GM12878 (cell line): ENCODE results near the gene PYM1. TPM values are rescaled to one million over a fixed set of nuclear protein-coding genes. Genes with fewer than 3 reads are reported as not detected.
A peak's percentile ranks its signal among the peaks of the same experiment; 100 is the strongest.

ENCODE experiments used
- ATF3 ChIP-seq: IDR thresholded peaks from 2 replicates; pipeline ENCODE4 v1.6.1; 2011; ENCODE audit warnings: low read depth, mild to moderate bottlenecking, low read length, moderate library complexity, borderline replicate concordance; ENCODE audit errors: extremely low read depth
- ATF7 ChIP-seq: fragments of 450-650 bp; IDR thresholded peaks from 2 replicates; pipeline ENCODE4 v1.6.1; 2016; ENCODE audit warnings: low read depth, mild to moderate bottlenecking
- BHLHE40 ChIP-seq, 2 experiments: fragments of 450-650 bp in 1 of 2; IDR thresholded peaks; 2 replicates each; pipeline ENCODE4 v1.6.1; 2011 to 2017; ENCODE audit warnings: low read depth in 2 of 2, borderline replicate concordance in 1 of 2, improper control_type of control experiment in 1 of 2, low read length in 1 of 2, mild to moderate bottlenecking in 1 of 2
- CBX3 ChIP-seq: fragments of 200-600 bp; sonication (generic); IDR thresholded peaks from 2 replicates; pipeline ENCODE4 v1.6.1; 2016; ENCODE audit warnings: low read depth, borderline replicate concordance
- CEBPB ChIP-seq, 2 experiments: fragments of 150-350 bp in 1 of 2; IDR thresholded peaks; 2 replicates each; pipeline ENCODE4 v1.6.1; 2012 to 2014; ENCODE audit warnings: low read depth in 2 of 2, low read length in 2 of 2, borderline replicate concordance in 1 of 2, inconsistent platforms in 1 of 2
- EGR1 ChIP-seq, 2 experiments: IDR thresholded peaks; 1 replicate in 1 of 2; 2 replicates in 1 of 2; pipeline ENCODE4 v1.6.1; 2011 to 2012; ENCODE audit warnings: low read depth in 2 of 2, low read length in 2 of 2, borderline replicate concordance in 1 of 2, mild to moderate bottlenecking in 1 of 2, moderate library complexity in 1 of 2
- FOXK2 ChIP-seq: fragments of 450-650 bp; IDR thresholded peaks from 2 replicates; pipeline ENCODE4 v1.6.1; 2017; ENCODE audit warnings: mild to moderate bottlenecking, moderate library complexity
- GATAD2B ChIP-seq: fragments of 450-650 bp; conservative IDR thresholded peaks from 2 replicates; pipeline ENCODE4 v1.6.1; 2017; ENCODE audit warnings: low read depth, mild to moderate bottlenecking, moderate library complexity
- IKZF1 ChIP-seq: fragments of 450-650 bp; conservative IDR thresholded peaks from 2 replicates; pipeline ENCODE4 v1.6.1; 2017; ENCODE audit warnings: antibody characterized with exemption, mild to moderate bottlenecking
- IKZF2 ChIP-seq, 2 experiments: fragments of 450-650 bp; IDR thresholded peaks; 2 replicates each; pipeline ENCODE4 v1.6.1; 2017; ENCODE audit warnings: mild to moderate bottlenecking in 2 of 2, moderate library complexity in 2 of 2
- MEF2B ChIP-seq: fragments of 450-650 bp; IDR thresholded peaks from 2 replicates; pipeline ENCODE4 v1.6.1; 2018; ENCODE audit warnings: mild to moderate bottlenecking, moderate library complexity; ENCODE audit not compliant: partially characterized antibody, poor library complexity, severe bottlenecking
- MLLT1 ChIP-seq: fragments of 450-650 bp; IDR thresholded peaks from 2 replicates; pipeline ENCODE4 v1.6.1; 2016; ENCODE audit warnings: mild to moderate bottlenecking
- MXI1 ChIP-seq: fragments of 150-350 bp; IDR thresholded peaks from 2 replicates; pipeline ENCODE4 v1.6.1; 2011; ENCODE audit warnings: low read depth, mild to moderate bottlenecking, inconsistent platforms, low read length, improper control_type of control experiment
- NFYA ChIP-seq: IDR thresholded peaks from 2 replicates; pipeline ENCODE4 v1.6.1; 2011; ENCODE audit warnings: low read depth, mild to moderate bottlenecking, low read length, improper control_type of control experiment, borderline replicate concordance
- RCOR1 ChIP-seq: conservative IDR thresholded peaks from 2 replicates; pipeline ENCODE4 v1.6.1; 2012; ENCODE audit warnings: low read depth, low read length, improper control_type of control experiment
- RFX5 ChIP-seq: IDR thresholded peaks from 2 replicates; pipeline ENCODE4 v1.6.1; 2011; ENCODE audit warnings: low read depth, low read length, improper control_type of control experiment
- SIN3A ChIP-seq: IDR thresholded peaks from 2 replicates; pipeline ENCODE4 v1.6.1; 2012; ENCODE audit warnings: low read depth, low read length, improper control_type of control experiment
- SMAD5 ChIP-seq: IDR thresholded peaks from 2 replicates; pipeline ENCODE4 v1.6.1; 2016; ENCODE audit warnings: antibody characterized with exemption, low read depth
- SMC3 ChIP-seq: IDR thresholded peaks from 2 replicates; pipeline ENCODE4 v1.6.1; 2011; ENCODE audit warnings: low read length, improper control_type of control experiment, borderline replicate concordance
- SPI1 ChIP-seq: IDR thresholded peaks from 2 replicates; pipeline ENCODE4 v1.6.1; 2011; ENCODE audit warnings: low read depth, mild to moderate bottlenecking, low read length, moderate library complexity, borderline replicate concordance; ENCODE audit not compliant: insufficient read depth
- SREBF2 ChIP-seq: IDR thresholded peaks from 2 replicates; pipeline ENCODE4 v1.6.1; 2012; ENCODE audit warnings: mild to moderate bottlenecking, low read length
- TCF3 ChIP-seq: IDR thresholded peaks from 2 replicates; pipeline ENCODE4 v1.6.1; 2012; ENCODE audit warnings: low read depth, mild to moderate bottlenecking, low read length, borderline replicate concordance; ENCODE audit not compliant: insufficient read depth
- YY1 ChIP-seq: IDR thresholded peaks from 2 replicates; pipeline ENCODE4 v1.6.1; 2011; ENCODE audit warnings: low read depth, mild to moderate bottlenecking, low read length
- ZNF207 ChIP-seq: fragments of 450-650 bp; IDR thresholded peaks from 2 replicates; pipeline ENCODE4 v1.6.1; 2014; ENCODE audit warnings: antibody characterized with exemption, mild to moderate bottlenecking, borderline replicate concordance
- polyA plus RNA-seq, 11 experiments: library from polyadenylated mRNA; depleted of rRNA in 4 of 11; unstranded in 6 of 11; stranded (reverse) in 5 of 11; fragments of >200 nt; fragmentation: Nextera tagmentation in 4 of 11; fragmentation: Illumina TruSeq in 1 of 11; extraction: Ambion mirVana in 4 of 11; extraction: Trizol in 1 of 11; gene quantifications; 1 replicate in 1 of 11; 2 replicates in 10 of 11; pipeline versions ENCODE4 v1.2.1 to v1.2.3, GENCODE V29; 2011 to 2016; ENCODE audit warnings: inconsistent platforms in 2 of 11, missing spikeins in 2 of 11, low read depth in 1 of 11
- total RNA-seq, 4 experiments: library from RNA; depleted of rRNA in 3 of 4; stranded (reverse); fragments of >200 nt in 3 of 4; fragmentation: Illumina TruSeq in 1 of 4; extraction: Trizol in 1 of 4; gene quantifications; 2 replicates each; pipeline versions ENCODE4 v1.2.1 to v1.2.3, GENCODE V29; 2013 to 2021
- TF ChIP-seq, protein P1 (sequence below): fragments of 450-650 bp; IDR thresholded peaks from 2 replicates; pipeline ENCODE4 v1.6.1; 2017; ENCODE audit warnings: mild to moderate bottlenecking
- TF ChIP-seq, protein P2 (sequence below): fragments of 450-650 bp; IDR thresholded peaks from 2 replicates; pipeline ENCODE4 v1.6.1; 2016; ENCODE audit warnings: mild to moderate bottlenecking

PYM1 gene
- total and polyA plus RNA-seq, 10 of the 15 experiments (the other 5 are each of a cell fraction or from before 2014, with no cell fraction given): 33.9 to 93.4 (median 55.8) TPM

- TF ChIP-seq, protein P1, sequence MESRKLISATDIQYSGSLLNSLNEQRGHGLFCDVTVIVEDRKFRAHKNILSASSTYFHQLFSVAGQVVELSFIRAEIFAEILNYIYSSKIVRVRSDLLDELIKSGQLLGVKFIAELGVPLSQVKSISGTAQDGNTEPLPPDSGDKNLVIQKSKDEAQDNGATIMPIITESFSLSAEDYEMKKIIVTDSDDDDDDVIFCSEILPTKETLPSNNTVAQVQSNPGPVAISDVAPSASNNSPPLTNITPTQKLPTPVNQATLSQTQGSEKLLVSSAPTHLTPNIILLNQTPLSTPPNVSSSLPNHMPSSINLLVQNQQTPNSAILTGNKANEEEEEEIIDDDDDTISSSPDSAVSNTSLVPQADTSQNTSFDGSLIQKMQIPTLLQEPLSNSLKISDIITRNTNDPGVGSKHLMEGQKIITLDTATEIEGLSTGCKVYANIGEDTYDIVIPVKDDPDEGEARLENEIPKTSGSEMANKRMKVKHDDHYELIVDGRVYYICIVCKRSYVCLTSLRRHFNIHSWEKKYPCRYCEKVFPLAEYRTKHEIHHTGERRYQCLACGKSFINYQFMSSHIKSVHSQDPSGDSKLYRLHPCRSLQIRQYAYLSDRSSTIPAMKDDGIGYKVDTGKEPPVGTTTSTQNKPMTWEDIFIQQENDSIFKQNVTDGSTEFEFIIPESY: no peak
- TF ChIP-seq MXI1 (no peak), IKZF2 (IDR thresholded peaks at IDR 0.05) (peak; percentile 29 to 70; a peak in 2 of 4 replicates), SMAD5 (no peak), CBX3 (no peak), MLLT1 (no peak), YY1 (no peak), SIN3A (no peak), CEBPB (IDR thresholded peaks at IDR 0.05; ENCODE audit: borderline replicate concordance in 1 of 2, low read depth in 2 of 2, low read length in 2 of 2) (no peak), EGR1 (IDR thresholded peaks at IDR 0.05; ENCODE audit: borderline replicate concordance in 1 of 2, low read depth in 2 of 2, low read length in 2 of 2) (no peak), GATAD2B (no peak), TCF3 (no peak), IKZF1 (peak; percentile 60), RFX5 (no peak), BHLHE40 (IDR thresholded peaks at IDR 0.05; ENCODE audit: borderline replicate concordance in 1 of 2, low read depth in 2 of 2, low read length in 1 of 2) (peak in 1 of 2 experiments; percentile 21; a peak in 1 of 4 replicates), FOXK2 (no peak), ZNF207 (no peak), SMC3 (no peak), MEF2B (peak; percentile 85), SPI1 (no peak), NFYA (no peak), SREBF2 (no peak), ATF3 (no peak), ATF7 (peak; percentile 61), RCOR1 (no peak)
- TF ChIP-seq, protein P2, sequence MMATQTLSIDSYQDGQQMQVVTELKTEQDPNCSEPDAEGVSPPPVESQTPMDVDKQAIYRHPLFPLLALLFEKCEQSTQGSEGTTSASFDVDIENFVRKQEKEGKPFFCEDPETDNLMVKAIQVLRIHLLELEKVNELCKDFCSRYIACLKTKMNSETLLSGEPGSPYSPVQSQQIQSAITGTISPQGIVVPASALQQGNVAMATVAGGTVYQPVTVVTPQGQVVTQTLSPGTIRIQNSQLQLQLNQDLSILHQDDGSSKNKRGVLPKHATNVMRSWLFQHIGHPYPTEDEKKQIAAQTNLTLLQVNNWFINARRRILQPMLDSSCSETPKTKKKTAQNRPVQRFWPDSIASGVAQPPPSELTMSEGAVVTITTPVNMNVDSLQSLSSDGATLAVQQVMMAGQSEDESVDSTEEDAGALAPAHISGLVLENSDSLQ: peak; percentile 20; the same call in 1 of the 2 replicates
- TF ChIP-seq, all 136 proteins: peak for 10
Measured at GRCh38 chr12:55970775-55971174, 43.1 kb upstream of the PYM1 start (continued).
